A549 (cell line): ENCODE data around the gene KLHL22. TPM values are rescaled to one million over a fixed set of nuclear protein-coding genes. Genes with fewer than 3 reads are reported as not detected.

Experiments
- ATAC-seq, 2 experiments: fragments of 200-7000 bp in 1 of 2; fragments of >200 bp in 1 of 2; cut with Nextera tagmentation in 1 of 2; cut with Tn5 transposase in 1 of 2; 3 replicates each; pipeline versions ENCODE4 v1.8.0 to v1.9.1; 2018 to 2020; ENCODE audit warnings: mild to moderate bottlenecking in 1 of 2, moderate library complexity in 1 of 2
- CTCF ChIA-PET: fragments of 300-600 bp; sonication (Branson Sonifier 250); formaldehyde crosslinking; extraction: SDS; loops from one replicate; lab custom pipeline; 2021; ENCODE audit warnings: antibody characterized with exemption, inconsistent platforms; lab: Yijun Ruan, JAX
- POLR2A ChIA-PET: fragments of 350-600 bp; formaldehyde crosslinking; extraction: SDS; loops from one replicate; lab custom pipeline; 2021; ENCODE audit warnings: antibody characterized with exemption, inconsistent platforms; lab: Yijun Ruan, JAX
- DNase-seq, 2 experiments: peaks; one replicate each; pipeline versions ENCODE4 v3.0.0 to v3.0.0-alpha.2; 2011 to 2016; ENCODE audit warnings: low read depth in 1 of 2, low spot score in 1 of 2
- FAIRE-seq: peaks from 2 replicates; lab custom pipeline; 2011; peaks lifted over from hg19 to GRCh38; lab: Jason Lieb, UNC
- H3K27ac ChIP-seq, 2 experiments: fragments of >200 bp; sonication (Bioruptor Twin); formaldehyde crosslinking; 3 replicates each; pipeline ENCODE4 v1.5.1; 2016 to 2017
- H3K4me1 ChIP-seq: fragments of >200 bp; sonication (Bioruptor Twin); formaldehyde crosslinking; 3 replicates; pipeline ENCODE4 v1.6.1; 2016
- H3K4me2 ChIP-seq: fragments of >200 bp; sonication (Bioruptor Twin); formaldehyde crosslinking; 3 replicates; pipeline ENCODE4 v1.6.1; 2016
- H3K4me3 ChIP-seq: fragments of >200 bp; sonication (Bioruptor Twin); formaldehyde crosslinking; 3 replicates; pipeline ENCODE4 v1.5.1; 2016
- H3K9me3 ChIP-seq: fragments of >200 bp; sonication (Bioruptor Twin); formaldehyde crosslinking; 3 replicates; pipeline ENCODE4 v1.6.1; 2016
- ATOH8 ChIP-seq: fragments of 250-450 bp; sonication (Bioruptor Pico); IDR thresholded peaks from 2 replicates; pipeline ENCODE4 v1.5.0; 2020; ENCODE audit warnings: low read depth, mild to moderate bottlenecking, moderate library complexity
- CBX2 ChIP-seq: fragments of 200-600 bp; sonication (generic); IDR thresholded peaks from 2 replicates; pipeline ENCODE4 v1.6.1; 2016; ENCODE audit warnings: low read depth, mild to moderate bottlenecking, borderline replicate concordance
- CEBPB ChIP-seq, 2 experiments: fragments of >200 bp in 1 of 2; sonication (Bioruptor Twin) in 1 of 2; formaldehyde crosslinking in 1 of 2; IDR thresholded peaks; 2 replicates each; pipeline ENCODE4 v1.6.1; 2012 to 2016
- CHD2 ChIP-seq: fragments of 150-350 bp; IDR thresholded peaks from 2 replicates; pipeline ENCODE4 v1.6.1; 2014; ENCODE audit warnings: low read length; ENCODE audit not compliant: partially characterized antibody
- CHD4 ChIP-seq: fragments of 200-600 bp; sonication (generic); IDR thresholded peaks from 2 replicates; pipeline ENCODE4 v1.6.1; 2016; ENCODE audit warnings: antibody characterized with exemption, mild to moderate bottlenecking, borderline replicate concordance
- ELK1 ChIP-seq: fragments of 150-350 bp; IDR thresholded peaks from 2 replicates; pipeline ENCODE4 v1.6.1; 2014; ENCODE audit warnings: low read depth, mild to moderate bottlenecking, low read length
- EP300 ChIP-seq, 2 experiments: fragments of >200 bp; sonication (Bioruptor Twin); formaldehyde crosslinking; IDR thresholded peaks; 2 replicates in 1 of 2; 3 replicates in 1 of 2; pipeline ENCODE4 v1.6.1; 2016 to 2017
- FOSB ChIP-seq: fragments of 250-450 bp; sonication (Bioruptor Pico); IDR thresholded peaks from 2 replicates; pipeline ENCODE4 v1.5.0; 2020; ENCODE audit warnings: mild to moderate bottlenecking, moderate library complexity
- FOXS1 ChIP-seq: fragments of 250-450 bp; sonication (Bioruptor Pico); IDR thresholded peaks from 2 replicates; pipeline ENCODE4 v1.5.0; 2020; ENCODE audit warnings: mild to moderate bottlenecking, moderate library complexity
- GATA3 ChIP-seq: IDR thresholded peaks from 2 replicates; pipeline ENCODE4 v1.6.1; 2012; ENCODE audit warnings: borderline replicate concordance
- HES2 ChIP-seq: fragments of >200 bp; sonication (Bioruptor Twin); formaldehyde crosslinking; IDR thresholded peaks from 2 replicates; pipeline ENCODE4 v1.6.1; 2016
- HEYL ChIP-seq: fragments of 250-450 bp; sonication (Bioruptor Pico); IDR thresholded peaks from 2 replicates; pipeline ENCODE4 v1.8.0; 2021; ENCODE audit warnings: mild to moderate bottlenecking, moderate library complexity
- HOXA7 ChIP-seq: fragments of 250-450 bp; sonication (Bioruptor Pico); IDR thresholded peaks from 2 replicates; pipeline ENCODE4 v1.5.0; 2020; ENCODE audit warnings: mild to moderate bottlenecking, moderate library complexity
- KDM1A ChIP-seq: fragments of 200-600 bp; sonication (generic); IDR thresholded peaks from 2 replicates; pipeline ENCODE4 v1.6.1; 2016; ENCODE audit warnings: low read depth, mild to moderate bottlenecking
- MYC ChIP-seq: IDR thresholded peaks from 2 replicates; pipeline ENCODE4 v1.6.1; 2012; ENCODE audit warnings: mild to moderate bottlenecking, inconsistent platforms, low read length, improper control_type of control experiment, borderline replicate concordance
- PBX3 ChIP-seq: IDR thresholded peaks from 2 replicates; pipeline ENCODE4 v1.6.1; 2012
- POLR2A ChIP-seq: IDR thresholded peaks from 2 replicates; pipeline ENCODE4 v1.6.1; 2012; ENCODE audit warnings: mild to moderate bottlenecking, low read length
- RAD21 ChIP-seq, 2 experiments: fragments of >200 bp in 1 of 2; sonication (Bioruptor Twin) in 1 of 2; formaldehyde crosslinking in 1 of 2; IDR thresholded peaks in 1 of 2; conservative IDR thresholded peaks in 1 of 2; 2 replicates in 1 of 2; 3 replicates in 1 of 2; pipeline ENCODE4 v1.6.1; 2012 to 2018; ENCODE audit warnings: inconsistent platforms in 1 of 2
- RARB ChIP-seq: fragments of 250-450 bp; sonication (Bioruptor Pico); IDR thresholded peaks from 2 replicates; pipeline ENCODE4 v1.8.0; 2021; ENCODE audit warnings: mild to moderate bottlenecking, moderate library complexity
- RCOR1 ChIP-seq: fragments of 150-350 bp; IDR thresholded peaks from 2 replicates; pipeline ENCODE4 v1.6.1; 2014; ENCODE audit warnings: antibody characterized with exemption, low read length, low read depth
- REST ChIP-seq: fragments of 200-600 bp; sonication (generic); IDR thresholded peaks from 2 replicates; pipeline ENCODE4 v1.6.1; 2016; ENCODE audit warnings: antibody characterized with exemption, mild to moderate bottlenecking, moderate library complexity
- RFX5 ChIP-seq: fragments of 450-650 bp; IDR thresholded peaks from 2 replicates; pipeline ENCODE4 v1.7.1; 2014; ENCODE audit warnings: antibody characterized with exemption, mild to moderate bottlenecking, moderate library complexity
- TP53 ChIP-seq: fragments of 250-450 bp; sonication (Bioruptor Pico); IDR thresholded peaks from 2 replicates; pipeline ENCODE4 v1.5.0; 2021; ENCODE audit warnings: mild to moderate bottlenecking, moderate library complexity
- ZFP36 ChIP-seq: fragments of 450-650 bp; IDR thresholded peaks from 2 replicates; pipeline ENCODE4 v1.6.1; 2014; ENCODE audit warnings: borderline replicate concordance; ENCODE audit not compliant: partially characterized antibody
- WGBS: methylation state at CpG from one replicate; pipeline ENCODE4 v1.1.6; 2017; ENCODE audit errors: missing lambda C conversion rate; 5-methylcytosine and 5-hydroxymethylcytosine counted together
- polyA plus RNA-seq, 4 experiments: library from polyadenylated mRNA; depleted of rRNA in 3 of 4; stranded (reverse); fragments of >200 nt; fragmentation: RNase III in 1 of 4; extraction: RNeasy Plus Mini Kit Qiagen cat#74134 plus additional on column Dnase treatment in 1 of 4; gene quantifications; 2 replicates in 3 of 4; 3 replicates in 1 of 4; pipeline ENCODE4 v1.2.3, GENCODE V29; 2011 to 2017

KLHL22 gene
- polyA plus RNA-seq, 2 of the 4 experiments (the other 2 are of a cell fraction), result 11.7 TPM

- ChIA-PET CTCF (interaction anchor here (1.4 to 1.5 kb wide), 2 partner anchors 16 to 22 kb away, joined by 4 to 5 read pairs; no protein-coding TSS in a partner anchor), POLR2A (interaction anchor here (1.1 kb wide), 1 partner anchor 61 kb away, joined by 3 read pairs; the partner anchor contains the start of gene KLHL22)
- no peak for FAIRE-seq
- TF ChIP-seq HEYL, result no peak
- TF ChIP-seq KDM1A, result no peak
- TF ChIP-seq HES2, result no peak
- TF ChIP-seq GATA3, result no peak
- TF ChIP-seq RAD21 (conservative IDR thresholded peaks at IDR 0.05 in 1 of 2, IDR thresholded peaks at IDR 0.05 in 1 of 2), result no peak
- TF ChIP-seq ZFP36, result no peak
- no peak for TF ChIP-seq TP53 (CRISPR knock-in tag)
- no peak for TF ChIP-seq RCOR1
- no peak for TF ChIP-seq RARB (CRISPR knock-in tag)
- no peak for TF ChIP-seq CHD2
- TF ChIP-seq ELK1, result no peak
- no peak for TF ChIP-seq POLR2A
- Histone ChIP-seq H3K9me3 (no peaks in the 10 kb centered on the region), H3K4me2 (no peak overlapping the region), H3K4me1 (peaks cover 5% of the 10 kb centered on the region; the same call in 1 of the 3 replicates), H3K27ac (no peak overlapping the region), H3K4me3 (no peak overlapping the region)
- DNase-seq, result no peak
- ATAC-seq, result no peak
- 92% methylated on average over 10 of the region's 12 CpGs for WGBS
Measured at GRCh38 chr22:20434264-20434751, 61.3 kb downstream of the KLHL22 start.

GRCh38 chr22:20433686-20434241, 61.8 kb downstream of the KLHL22 start:
- DNase-seq (no peak), FAIRE-seq (no peak), ATAC-seq (no peak)
- TF ChIP-seq FOXS1 (no peak), CBX2 (no peak), RFX5 (no peak), CEBPB (IDR thresholded peaks at IDR 0.05) (no peak), KDM1A (no peak), HOXA7 (CRISPR knock-in tag) (no peak), PBX3 (no peak)
- H3K27ac ChIP-seq, result no peak overlapping the region
- POLR2A ChIA-PET, result interaction anchor here (1.1 kb wide), 1 partner anchor 62 kb away, joined by 3 read pairs; the partner anchor contains the start of gene KLHL22
- CTCF ChIA-PET, result interaction anchor here (1.4 to 1.5 kb wide), 2 partner anchors 16 to 22 kb away, joined by 4 to 5 read pairs; no protein-coding TSS in a partner anchor
- H3K4me2 ChIP-seq, result no peak overlapping the region
- WGBS, result 100% methylated on average over 1 of the region's 4 CpGs
- H3K4me1 ChIP-seq, result peaks cover 5% of the 10 kb centered on the region; the same call in 1 of the 3 replicates
- H3K9me3 ChIP-seq, result no peaks in the 10 kb centered on the region
- no peak overlapping the region for H3K4me3 ChIP-seq

GRCh38 chr22:20433191-20433590, 62.4 kb downstream of the KLHL22 start:
- FAIRE-seq (no peak), DNase-seq (no peak), ATAC-seq (no peak)
- Histone ChIP-seq H3K27ac (no peak overlapping the region), H3K4me3 (no peak overlapping the region), H3K4me2 (no peak overlapping the region), H3K9me3 (no peaks in the 10 kb centered on the region), H3K4me1 (peaks cover 5% of the 10 kb centered on the region; the same call in 1 of the 3 replicates)
- ChIA-PET POLR2A (no interaction called here), CTCF (interaction anchor here (0.7 to 2.3 kb wide), 3 partner anchors 14 to 15 kb away, joined by 3 to 14 read pairs (median 5); no protein-coding TSS in a partner anchor)
- WGBS, result 90% methylated on average over 11 of the region's 11 CpGs
- TF ChIP-seq ATOH8 (CRISPR knock-in tag), result no peak
- no peak for TF ChIP-seq HES2
- no peak for TF ChIP-seq MYC
- no peak for TF ChIP-seq REST
- no peak for TF ChIP-seq CHD4
- TF ChIP-seq FOSB, result no peak
- no peak for TF ChIP-seq EP300 (IDR thresholded peaks at IDR 0.05)
- no peak for TF ChIP-seq CHD2
